Keratinocyte (primary cell): Measurements from ENCODE around the gene SMG6. TPM values are rescaled to one million over a fixed set of nuclear protein-coding genes. Genes with fewer than 3 reads are reported as not detected.

ENCODE experiments used
- DNase-seq: peaks from one replicate; pipeline ENCODE4 v3.0.0-alpha.2; 2011; ENCODE audit warnings: low read depth, missing footprints, low spot score
- FAIRE-seq: peaks from 2 replicates; lab custom pipeline; 2011; peaks lifted over from hg19 to GRCh38; lab: Jason Lieb, UNC
- H2AFZ ChIP-seq: 2 replicates; pipeline ENCODE4 v1.6.0; 2012; ENCODE audit warnings: low read length, control low read depth, inconsistent platforms; ENCODE audit not compliant: control insufficient read depth
- H3K27ac ChIP-seq: 2 replicates; pipeline ENCODE4 v1.5.1; 2011; ENCODE audit warnings: low read length; ENCODE audit not compliant: control insufficient read depth, insufficient read depth
- H3K27me3 ChIP-seq: 3 replicates; pipeline ENCODE4 v1.6.0; 2011; ENCODE audit warnings: low read length; ENCODE audit not compliant: control insufficient read depth, insufficient read depth; ENCODE audit errors: extremely low read depth
- H3K36me3 ChIP-seq, 2 experiments: 2 replicates in 1 of 2; 3 replicates in 1 of 2; pipeline ENCODE4 v1.5.1; 2011; ENCODE audit warnings: low read length in 2 of 2, mild to moderate bottlenecking in 1 of 2; ENCODE audit not compliant: control insufficient read depth in 2 of 2, insufficient read depth in 2 of 2; ENCODE audit errors: extremely low read depth in 1 of 2
- H3K4me1 ChIP-seq: 3 replicates; pipeline ENCODE4 v1.5.1; 2011; ENCODE audit warnings: low read length; ENCODE audit not compliant: control insufficient read depth, insufficient read depth; ENCODE audit errors: extremely low read depth
- H3K4me2 ChIP-seq: 3 replicates; pipeline ENCODE4 v1.6.0; 2011; ENCODE audit warnings: low read depth, low read length; ENCODE audit not compliant: control insufficient read depth, insufficient read depth; ENCODE audit errors: extremely low read depth
- H3K4me3 ChIP-seq, 3 experiments: fragments of 200-600 bp in 1 of 3; sonication (generic) in 1 of 3; 2 replicates in 2 of 3; 3 replicates in 1 of 3; pipeline ENCODE4 v1.5.1; 2011 to 2016; ENCODE audit warnings: low read length in 3 of 3, mild to moderate bottlenecking in 3 of 3, control low read depth in 2 of 3, inconsistent platforms in 1 of 3, low read depth in 1 of 3, mixed read lengths in 1 of 3, mixed run types in 1 of 3, moderate library complexity in 1 of 3; ENCODE audit not compliant: control insufficient read depth in 2 of 3, insufficient read depth in 2 of 3; ENCODE audit errors: extremely low read depth in 1 of 3
- H3K79me2 ChIP-seq: 2 replicates; pipeline ENCODE4 v1.6.0; 2012; ENCODE audit warnings: low read length; ENCODE audit not compliant: control insufficient read depth, insufficient read depth
- H3K9ac ChIP-seq: 3 replicates; pipeline ENCODE4 v1.6.0; 2011; ENCODE audit warnings: low read length; ENCODE audit not compliant: control insufficient read depth, insufficient read depth; ENCODE audit errors: extremely low read depth
- H3K9me1 ChIP-seq: 3 replicates; pipeline ENCODE4 v1.6.0; 2011; ENCODE audit warnings: low read length; ENCODE audit not compliant: control insufficient read depth, insufficient read depth; ENCODE audit errors: extremely low read depth
- H3K9me3 ChIP-seq: 2 replicates; pipeline ENCODE4 v1.5.1; 2012; ENCODE audit warnings: low read depth, low read length; ENCODE audit not compliant: control insufficient read depth
- H4K20me1 ChIP-seq: 3 replicates; pipeline ENCODE4 v1.6.0; 2011; ENCODE audit warnings: low read length; ENCODE audit not compliant: control insufficient read depth, insufficient read depth; ENCODE audit errors: extremely low read depth
- EZH2 ChIP-seq: IDR thresholded peaks from one replicate; pipeline ENCODE4 v1.6.1; 2012; ENCODE audit warnings: inconsistent platforms, mild to moderate bottlenecking, low read length, moderate library complexity
- dilution Hi-C: fragments of 300-500 bp; cut with MboI; formaldehyde crosslinking; loops from one replicate; pipeline ENCODE4 v1.7.0; 2020; ENCODE audit warnings: low sequenced_read_pairs; ENCODE audit not compliant: extremely low pct_ligation_motif_present
- polyA plus RNA-seq, 5 experiments: library from polyadenylated mRNA; depleted of rRNA in 3 of 5; stranded (reverse) in 3 of 5; stranded (forward) in 1 of 5; unstranded in 1 of 5; fragments of >200 nt; gene quantifications; 1 replicate in 1 of 5; 2 replicates in 3 of 5; 3 replicates in 1 of 5; pipeline versions ENCODE4 v1.2.1 to v1.2.3, GENCODE V29; 2011 to 2012; ENCODE audit warnings: missing spikeins in 2 of 5, low read depth in 1 of 5, low replicate concordance in 1 of 5
- TF ChIP-seq, protein P1 (sequence below), 3 experiments: IDR thresholded peaks in 1 of 3; conservative IDR thresholded peaks in 1 of 3; optimal IDR thresholded peaks in 1 of 3; 2 replicates in 2 of 3; 3 replicates in 1 of 3; pipeline versions ENCODE3 to v1.5.1; 2011; ENCODE audit warnings: low read length in 3 of 3, mild to moderate bottlenecking in 3 of 3, moderate library complexity in 2 of 3, control low read depth in 1 of 3, inconsistent platforms in 1 of 3; ENCODE audit not compliant: insufficient read depth in 2 of 3; ENCODE audit errors: extremely low read depth in 1 of 3

Gene SMG6
- polyA plus RNA-seq, 1 donor (not counting 4 experiments of a cell fraction or from before 2014, with no cell fraction given): 3.6 TPM

DNA sequence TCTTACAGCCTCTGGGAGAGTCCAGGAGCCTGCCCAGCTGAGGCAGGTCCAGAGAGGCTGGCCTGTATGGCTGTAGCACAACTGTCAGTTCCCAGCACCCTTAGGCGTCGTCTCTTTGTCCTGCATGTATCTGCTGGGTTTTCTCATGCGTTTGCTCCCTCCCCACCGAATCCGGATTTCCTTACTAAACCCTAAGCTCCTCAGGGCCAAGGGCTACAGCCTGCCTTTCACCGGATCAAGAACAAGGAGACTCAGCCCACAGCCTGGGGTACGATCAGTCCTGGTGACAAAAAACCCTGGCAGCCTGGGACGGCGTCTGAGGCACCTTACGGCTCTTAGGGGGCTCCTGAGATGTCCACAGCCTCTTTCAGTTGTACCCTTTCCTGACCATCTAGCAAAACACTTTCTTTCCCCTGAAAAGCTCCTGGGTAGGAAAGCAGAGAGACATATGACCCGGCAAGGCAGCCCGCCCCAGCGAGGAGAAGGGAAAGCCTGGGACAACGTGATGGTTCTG, 236.5 kb downstream of the SMG6 start:
- Histone ChIP-seq H3K4me2 (no peak overlapping the region), H3K9me3 (no peaks in the 10 kb centered on the region), H3K27ac (no peak overlapping the region), H3K4me3 (no peak overlapping the region), H3K79me2 (no peaks in the 10 kb centered on the region), H3K9me1 (no peaks in the 10 kb centered on the region), H3K9ac (no peak overlapping the region), H3K36me3 (peaks cover 24 to 32% of the 10 kb centered on the region in 2 experiments), H2AFZ (no peak overlapping the region), H4K20me1 (no peaks in the 10 kb centered on the region), H3K27me3 (no peaks in the 10 kb centered on the region), H3K4me1 (peaks cover 3% of the 10 kb centered on the region)
- dilution Hi-C loops: no loop called here
- DNase-seq (no peak), FAIRE-seq (no peak)
- no peak for TF ChIP-seq EZH2
- TF ChIP-seq, protein P1, sequence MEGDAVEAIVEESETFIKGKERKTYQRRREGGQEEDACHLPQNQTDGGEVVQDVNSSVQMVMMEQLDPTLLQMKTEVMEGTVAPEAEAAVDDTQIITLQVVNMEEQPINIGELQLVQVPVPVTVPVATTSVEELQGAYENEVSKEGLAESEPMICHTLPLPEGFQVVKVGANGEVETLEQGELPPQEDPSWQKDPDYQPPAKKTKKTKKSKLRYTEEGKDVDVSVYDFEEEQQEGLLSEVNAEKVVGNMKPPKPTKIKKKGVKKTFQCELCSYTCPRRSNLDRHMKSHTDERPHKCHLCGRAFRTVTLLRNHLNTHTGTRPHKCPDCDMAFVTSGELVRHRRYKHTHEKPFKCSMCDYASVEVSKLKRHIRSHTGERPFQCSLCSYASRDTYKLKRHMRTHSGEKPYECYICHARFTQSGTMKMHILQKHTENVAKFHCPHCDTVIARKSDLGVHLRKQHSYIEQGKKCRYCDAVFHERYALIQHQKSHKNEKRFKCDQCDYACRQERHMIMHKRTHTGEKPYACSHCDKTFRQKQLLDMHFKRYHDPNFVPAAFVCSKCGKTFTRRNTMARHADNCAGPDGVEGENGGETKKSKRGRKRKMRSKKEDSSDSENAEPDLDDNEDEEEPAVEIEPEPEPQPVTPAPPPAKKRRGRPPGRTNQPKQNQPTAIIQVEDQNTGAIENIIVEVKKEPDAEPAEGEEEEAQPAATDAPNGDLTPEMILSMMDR (optimal IDR thresholded peaks at IDR 0.05 in 1 of 3, IDR thresholded peaks at IDR 0.05 in 1 of 3, conservative IDR thresholded peaks at IDR 0.05 in 1 of 3; ENCODE audit: extremely low read depth in 1 of 3, insufficient read depth in 2 of 3, low read length in 3 of 3): no peak

DNA sequence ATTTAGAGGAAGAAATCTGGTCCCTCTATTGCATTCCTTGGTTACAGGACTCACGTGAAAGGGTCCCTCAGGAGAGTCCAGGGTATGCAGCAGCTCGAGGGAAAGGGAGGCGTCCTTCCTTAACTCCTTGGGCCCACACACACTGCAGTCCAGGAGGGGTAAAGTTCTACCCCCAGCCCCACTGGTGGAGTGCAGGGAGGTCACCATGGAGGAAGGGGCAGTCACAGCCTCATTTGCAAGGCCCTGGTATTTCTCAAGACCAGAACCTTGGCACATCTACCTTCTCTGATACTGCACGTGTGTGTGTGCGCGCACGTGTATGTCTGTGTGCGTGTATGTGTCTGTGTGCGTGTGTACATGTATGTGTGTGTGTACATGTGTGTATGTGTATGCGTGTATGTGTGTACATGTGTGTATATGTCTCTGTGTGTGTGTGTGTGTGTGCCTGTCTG, 237.6 kb downstream of the SMG6 start:
- no peaks in the 10 kb centered on the region for H3K9me3 ChIP-seq
- TF ChIP-seq, protein P1 (optimal IDR thresholded peaks at IDR 0.05 in 1 of 3, IDR thresholded peaks at IDR 0.05 in 1 of 3, conservative IDR thresholded peaks at IDR 0.05 in 1 of 3; ENCODE audit: extremely low read depth in 1 of 3, insufficient read depth in 2 of 3, low read length in 3 of 3): no peak
- TF ChIP-seq EZH2: no peak
- H3K27me3 ChIP-seq: no peaks in the 10 kb centered on the region
- FAIRE-seq (no peak), DNase-seq (no peak)
- dilution Hi-C loops: no loop called here
- H3K4me2 ChIP-seq: no peak overlapping the region
- no peak overlapping the region for H3K4me3 ChIP-seq
- H3K4me1 ChIP-seq: peaks cover 3% of the 10 kb centered on the region
- no peak overlapping the region for H2AFZ ChIP-seq
- no peaks in the 10 kb centered on the region for H4K20me1 ChIP-seq
- no peak overlapping the region for H3K27ac ChIP-seq
- no peaks in the 10 kb centered on the region for H3K9me1 ChIP-seq
- peaks cover 22 to 32% of the 10 kb centered on the region in 2 experiments for H3K36me3 ChIP-seq
- no peak overlapping the region for H3K9ac ChIP-seq
- H3K79me2 ChIP-seq: no peaks in the 10 kb centered on the region
